Breast epithelium (tissue), 3 donors: Measurements from ENCODE around the gene CUL1.

Experiments used
- CTCF ChIP-seq, 3 donors: fragments of 450-650 bp; IDR thresholded peaks; one replicate each; pipeline ENCODE4 v1.5.1; 2016 to 2017; ENCODE audit warnings: antibody characterized with exemption in 3 of 3, mild to moderate bottlenecking in 3 of 3, moderate library complexity in 3 of 3
- POLR2A ChIP-seq: fragments of 450-650 bp; IDR thresholded peaks from one replicate; pipeline ENCODE4 v1.6.1; 2016; ENCODE audit warnings: antibody characterized with exemption, mild to moderate bottlenecking, moderate library complexity

GRCh38 chr7:148721390-148721789 lies 22.7 kb downstream of the CUL1 start:
- TF ChIP-seq POLR2A = no peak
- no peak for TF ChIP-seq CTCF (IDR thresholded peaks at IDR 0.05)
